Measurements from ENCODE around the gene HIPK4.

DNA sequence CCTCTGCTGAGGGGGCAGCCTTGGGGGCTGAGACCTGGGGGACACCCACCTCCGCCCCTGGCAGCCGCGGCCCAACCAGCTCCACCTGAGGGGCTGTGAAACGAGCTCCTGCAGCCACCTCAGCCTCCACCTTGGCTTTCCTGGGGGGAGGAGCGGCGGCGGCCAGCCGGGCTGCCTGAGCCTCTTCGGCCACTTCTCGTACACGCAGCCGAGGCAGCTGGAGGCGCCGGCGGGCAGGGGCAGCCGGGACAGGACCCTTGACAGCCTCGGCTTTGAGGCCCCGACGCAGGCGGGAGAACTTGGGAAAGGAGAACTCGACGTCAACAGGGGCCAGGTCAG, 7.6 kb upstream of the HIPK4 start:
- TF ChIP-seq, protein P1, sequence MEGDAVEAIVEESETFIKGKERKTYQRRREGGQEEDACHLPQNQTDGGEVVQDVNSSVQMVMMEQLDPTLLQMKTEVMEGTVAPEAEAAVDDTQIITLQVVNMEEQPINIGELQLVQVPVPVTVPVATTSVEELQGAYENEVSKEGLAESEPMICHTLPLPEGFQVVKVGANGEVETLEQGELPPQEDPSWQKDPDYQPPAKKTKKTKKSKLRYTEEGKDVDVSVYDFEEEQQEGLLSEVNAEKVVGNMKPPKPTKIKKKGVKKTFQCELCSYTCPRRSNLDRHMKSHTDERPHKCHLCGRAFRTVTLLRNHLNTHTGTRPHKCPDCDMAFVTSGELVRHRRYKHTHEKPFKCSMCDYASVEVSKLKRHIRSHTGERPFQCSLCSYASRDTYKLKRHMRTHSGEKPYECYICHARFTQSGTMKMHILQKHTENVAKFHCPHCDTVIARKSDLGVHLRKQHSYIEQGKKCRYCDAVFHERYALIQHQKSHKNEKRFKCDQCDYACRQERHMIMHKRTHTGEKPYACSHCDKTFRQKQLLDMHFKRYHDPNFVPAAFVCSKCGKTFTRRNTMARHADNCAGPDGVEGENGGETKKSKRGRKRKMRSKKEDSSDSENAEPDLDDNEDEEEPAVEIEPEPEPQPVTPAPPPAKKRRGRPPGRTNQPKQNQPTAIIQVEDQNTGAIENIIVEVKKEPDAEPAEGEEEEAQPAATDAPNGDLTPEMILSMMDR (IDR thresholded peaks at IDR 0.05): no peak
- TF ChIP-seq EZH2 (IDR thresholded peaks at IDR 0.05): no peak

Data from neural progenitor cell (in vitro differentiated cells).